NB4 (cell line): ENCODE measurements around the gene C16orf87.

Source experiments
- MAX ChIP-seq: IDR thresholded peaks from 2 replicates; pipeline ENCODE4 v1.6.1; 2011; ENCODE audit warnings: low read depth, low read length
- POLR2A ChIP-seq: IDR thresholded peaks from 2 replicates; pipeline ENCODE4 v1.6.1; 2011; ENCODE audit warnings: mild to moderate bottlenecking; ENCODE audit not compliant: insufficient read length; ENCODE audit errors: extremely low read depth

- TF ChIP-seq MAX (no peak), POLR2A (no peak)
Observed at GRCh38 chr16:46830417-46830901, 521 bp downstream of the C16orf87 start.
